A673 (cell line): ENCODE data around the gene PACS1. TPM values are rescaled to one million over a fixed set of nuclear protein-coding genes. Genes with fewer than 3 reads are reported as not detected.

ENCODE experiments used
- BruUV-seq: library from RNA; stranded (reverse); fragments of 400-500 nt; replicated peaks from 2 replicates; lab custom pipeline; 2021; lab: Mats Ljungman, UMichigan
- CTCF ChIA-PET: fragments of 300-600 bp; sonication (Branson Sonifier 250); formaldehyde crosslinking; loops from one replicate; lab custom pipeline; 2022; ENCODE audit warnings: antibody characterized with exemption; lab: Charles Lee
- POLR2A ChIA-PET: fragments of 300-600 bp; sonication (Branson Sonifier 250); formaldehyde crosslinking; loops from one replicate; lab custom pipeline; 2022; ENCODE audit warnings: antibody characterized with exemption; ENCODE audit not compliant: low non-redundant PET; lab: Charles Lee
- DNase-seq: peaks from one replicate; pipeline ENCODE4 v3.0.0-alpha.2; 2015; ENCODE audit warnings: low spot score
- H3K27ac ChIP-seq: fragments of 200-600 bp; sonication (generic); 2 replicates; pipeline ENCODE4 v1.5.1; 2016; ENCODE audit warnings: mixed run types, low read depth, mild to moderate bottlenecking, mixed read lengths, antibody characterized with exemption, low read length; ENCODE audit not compliant: poor library complexity, severe bottlenecking
- H3K27me3 ChIP-seq: fragments of 200-600 bp; sonication (generic); replicated peaks from 2 replicates; pipeline ENCODE4 v1.6.1; 2017; ENCODE audit warnings: mixed run types, low read depth, mild to moderate bottlenecking, mixed read lengths, antibody characterized with exemption, low read length; ENCODE audit not compliant: insufficient read depth, poor library complexity
- H3K36me3 ChIP-seq: fragments of 200-600 bp; sonication (generic); 2 replicates; pipeline ENCODE4 v1.6.1; 2016; ENCODE audit warnings: mixed run types, mild to moderate bottlenecking, mixed read lengths, antibody characterized with exemption, low read length; ENCODE audit not compliant: insufficient read depth, poor library complexity, severe bottlenecking
- H3K4me1 ChIP-seq: fragments of 200-600 bp; sonication (generic); 2 replicates; pipeline ENCODE4 v1.6.1; 2017; ENCODE audit warnings: mixed run types, mild to moderate bottlenecking, mixed read lengths, antibody characterized with exemption, low read length; ENCODE audit not compliant: insufficient read depth, poor library complexity, severe bottlenecking
- H3K4me3 ChIP-seq: fragments of 200-600 bp; sonication (generic); 2 replicates; pipeline ENCODE4 v1.5.1; 2016; ENCODE audit warnings: low read depth, mixed run types, mild to moderate bottlenecking, mixed read lengths, low read length; ENCODE audit not compliant: poor library complexity, severe bottlenecking
- H3K9me3 ChIP-seq: fragments of 200-600 bp; sonication (generic); 2 replicates; pipeline ENCODE4 v1.6.1; 2016; ENCODE audit warnings: mixed run types, low read depth, mild to moderate bottlenecking, mixed read lengths, antibody characterized with exemption, low read length; ENCODE audit not compliant: poor library complexity, severe bottlenecking
- CTCF ChIP-seq: fragments of 300-800, 200-600 bp; sonication (generic); conservative IDR thresholded peaks from 2 replicates; pipeline ENCODE4 v1.5.1; 2017; ENCODE audit warnings: low read depth, mild to moderate bottlenecking, antibody characterized with exemption, low read length, moderate library complexity, mixed read lengths
- EZH2 ChIP-seq: fragments of 200-600 bp; sonication (generic); IDR thresholded peaks from 2 replicates; pipeline ENCODE4 v1.6.1; 2017; ENCODE audit warnings: borderline replicate concordance, low read depth, mild to moderate bottlenecking, mixed read lengths, antibody characterized with exemption, low read length; ENCODE audit not compliant: poor library complexity, severe bottlenecking
- intact Hi-C: fragments of 100-400 bp; cut with micrococcal nuclease; formaldehyde crosslinking; loops from one replicate; pipeline ENCODE4 v1.10.0; 2022; ENCODE audit not compliant: unreplicated experiment
- total RNA-seq: library from RNA; stranded (reverse); gene quantifications from 2 replicates; pipeline ENCODE4 v1.2.3, GENCODE V29; 2021

The PACS1 gene
- total RNA-seq, 1 experiment from 2014 or later: 75.7 TPM

GRCh38 chr11:66119348-66120133 is 49.5 kb downstream of the PACS1 start:
- DNase-seq: peak; percentile 95
- Histone ChIP-seq H3K27ac (peak overlapping the region; percentile 92), H3K36me3 (no peaks in the 10 kb centered on the region), H3K9me3 (no peaks in the 10 kb centered on the region), H3K4me3 (peak overlapping the region; percentile 3), H3K27me3 (no peaks in the 10 kb centered on the region), H3K4me1 (peaks cover 64% of the 10 kb centered on the region)
- intact Hi-C loops: loop anchor here (5.0 kb wide), 1 partner anchor 47 kb away; the partner anchor contains the start of gene PACS1
- TF ChIP-seq CTCF (no peak), EZH2 (no peak)
- CTCF ChIA-PET: no interaction called here
- BruUV-seq: no TSS peak
- POLR2A ChIA-PET: interaction anchor here (0.5 to 0.6 kb wide), 2 partner anchors 39 to 1914 kb away, joined by 3 to 10 read pairs; no protein-coding TSS in a partner anchor

- DNase-seq: no peak
- no TSS peak for BruUV-seq
- H3K27me3 ChIP-seq: no peaks in the 10 kb centered on the region
- ChIA-PET CTCF (no interaction called here), POLR2A (no interaction called here)
- H3K4me1 ChIP-seq: peaks cover 52% of the 10 kb centered on the region
- intact Hi-C loops: no loop called here
- no peak for TF ChIP-seq CTCF
- TF ChIP-seq EZH2: no peak
- H3K27ac ChIP-seq: peak overlapping the region; percentile 62
- H3K9me3 ChIP-seq: no peaks in the 10 kb centered on the region
- no peaks in the 10 kb centered on the region for H3K36me3 ChIP-seq
- no peak overlapping the region for H3K4me3 ChIP-seq
These were observed 51.4 kb downstream of the PACS1 start for GRCh38 chr11:66121466-66121865.

- BruUV-seq: no TSS peak
- Histone ChIP-seq H3K27ac (no peak overlapping the region), H3K4me1 (peaks cover 47% of the 10 kb centered on the region), H3K4me3 (no peak overlapping the region), H3K27me3 (no peaks in the 10 kb centered on the region), H3K36me3 (no peaks in the 10 kb centered on the region), H3K9me3 (no peaks in the 10 kb centered on the region)
- ChIA-PET POLR2A (no interaction called here), CTCF (no interaction called here)
- DNase-seq: no peak
- no peak for TF ChIP-seq EZH2
- no peak for TF ChIP-seq CTCF
- intact Hi-C loops: no loop called here
These were observed 53.8 kb downstream of the PACS1 start for GRCh38 chr11:66123902-66124301.
